HepG2 (cell line): ENCODE results near the gene MTF1.

Source experiments
- HDAC6 ChIP-seq: fragments of 200-600 bp; sonication (generic); IDR thresholded peaks from 2 replicates; pipeline ENCODE4 v1.7.0; 2017; ENCODE audit warnings: mild to moderate bottlenecking, antibody characterized with exemption, low read length, low read depth
- KDM2A ChIP-seq: sonication (generic); formaldehyde crosslinking; IDR thresholded peaks from 2 replicates; pipeline ENCODE4 v1.4.0; 2020; ENCODE audit warnings: low read depth, missing genetic modification reagents, borderline replicate concordance
- PTBP1 ChIP-seq: fragments of 200-400 bp; formaldehyde crosslinking; IDR thresholded peaks from 2 replicates; pipeline ENCODE4 v1.6.1; 2018; ENCODE audit warnings: low read length, low read depth; ENCODE audit not compliant: poor library complexity, severe bottlenecking
- TF ChIP-seq, protein P1 (sequence below): sonication (generic); formaldehyde crosslinking; IDR thresholded peaks from 2 replicates; pipeline ENCODE4 v1.4.0; 2020; ENCODE audit warnings: missing genetic modification reagents
- TF ChIP-seq, protein P2 (sequence below): sonication (generic); formaldehyde crosslinking; IDR thresholded peaks from 2 replicates; pipeline ENCODE4 v1.4.0; 2020; ENCODE audit warnings: missing genetic modification reagents

GRCh38 chr1:37761416-37762095, 97.8 kb downstream of the MTF1 start:
- no peak for TF ChIP-seq KDM2A (CRISPR knock-in tag)
- TF ChIP-seq, protein P1, sequence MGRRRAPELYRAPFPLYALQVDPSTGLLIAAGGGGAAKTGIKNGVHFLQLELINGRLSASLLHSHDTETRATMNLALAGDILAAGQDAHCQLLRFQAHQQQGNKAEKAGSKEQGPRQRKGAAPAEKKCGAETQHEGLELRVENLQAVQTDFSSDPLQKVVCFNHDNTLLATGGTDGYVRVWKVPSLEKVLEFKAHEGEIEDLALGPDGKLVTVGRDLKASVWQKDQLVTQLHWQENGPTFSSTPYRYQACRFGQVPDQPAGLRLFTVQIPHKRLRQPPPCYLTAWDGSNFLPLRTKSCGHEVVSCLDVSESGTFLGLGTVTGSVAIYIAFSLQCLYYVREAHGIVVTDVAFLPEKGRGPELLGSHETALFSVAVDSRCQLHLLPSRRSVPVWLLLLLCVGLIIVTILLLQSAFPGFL, result no peak
- TF ChIP-seq, protein P2, sequence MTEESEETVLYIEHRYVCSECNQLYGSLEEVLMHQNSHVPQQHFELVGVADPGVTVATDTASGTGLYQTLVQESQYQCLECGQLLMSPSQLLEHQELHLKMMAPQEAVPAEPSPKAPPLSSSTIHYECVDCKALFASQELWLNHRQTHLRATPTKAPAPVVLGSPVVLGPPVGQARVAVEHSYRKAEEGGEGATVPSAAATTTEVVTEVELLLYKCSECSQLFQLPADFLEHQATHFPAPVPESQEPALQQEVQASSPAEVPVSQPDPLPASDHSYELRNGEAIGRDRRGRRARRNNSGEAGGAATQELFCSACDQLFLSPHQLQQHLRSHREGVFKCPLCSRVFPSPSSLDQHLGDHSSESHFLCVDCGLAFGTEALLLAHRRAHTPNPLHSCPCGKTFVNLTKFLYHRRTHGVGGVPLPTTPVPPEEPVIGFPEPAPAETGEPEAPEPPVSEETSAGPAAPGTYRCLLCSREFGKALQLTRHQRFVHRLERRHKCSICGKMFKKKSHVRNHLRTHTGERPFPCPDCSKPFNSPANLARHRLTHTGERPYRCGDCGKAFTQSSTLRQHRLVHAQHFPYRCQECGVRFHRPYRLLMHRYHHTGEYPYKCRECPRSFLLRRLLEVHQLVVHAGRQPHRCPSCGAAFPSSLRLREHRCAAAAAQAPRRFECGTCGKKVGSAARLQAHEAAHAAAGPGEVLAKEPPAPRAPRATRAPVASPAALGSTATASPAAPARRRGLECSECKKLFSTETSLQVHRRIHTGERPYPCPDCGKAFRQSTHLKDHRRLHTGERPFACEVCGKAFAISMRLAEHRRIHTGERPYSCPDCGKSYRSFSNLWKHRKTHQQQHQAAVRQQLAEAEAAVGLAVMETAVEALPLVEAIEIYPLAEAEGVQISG, result no peak
- no peak for TF ChIP-seq PTBP1
- no peak for TF ChIP-seq HDAC6
